ENCODE measurements around the gene C1orf167. TPM values are rescaled to one million over a fixed set of nuclear protein-coding genes. Genes with fewer than 3 reads are reported as not detected.

Gene C1orf167
- total and polyA plus RNA-seq, 2 of the 8 experiments (the other 6 are each of a cell fraction or from before 2014, with no cell fraction given) = 0.70 to 1.3 TPM

DNA sequence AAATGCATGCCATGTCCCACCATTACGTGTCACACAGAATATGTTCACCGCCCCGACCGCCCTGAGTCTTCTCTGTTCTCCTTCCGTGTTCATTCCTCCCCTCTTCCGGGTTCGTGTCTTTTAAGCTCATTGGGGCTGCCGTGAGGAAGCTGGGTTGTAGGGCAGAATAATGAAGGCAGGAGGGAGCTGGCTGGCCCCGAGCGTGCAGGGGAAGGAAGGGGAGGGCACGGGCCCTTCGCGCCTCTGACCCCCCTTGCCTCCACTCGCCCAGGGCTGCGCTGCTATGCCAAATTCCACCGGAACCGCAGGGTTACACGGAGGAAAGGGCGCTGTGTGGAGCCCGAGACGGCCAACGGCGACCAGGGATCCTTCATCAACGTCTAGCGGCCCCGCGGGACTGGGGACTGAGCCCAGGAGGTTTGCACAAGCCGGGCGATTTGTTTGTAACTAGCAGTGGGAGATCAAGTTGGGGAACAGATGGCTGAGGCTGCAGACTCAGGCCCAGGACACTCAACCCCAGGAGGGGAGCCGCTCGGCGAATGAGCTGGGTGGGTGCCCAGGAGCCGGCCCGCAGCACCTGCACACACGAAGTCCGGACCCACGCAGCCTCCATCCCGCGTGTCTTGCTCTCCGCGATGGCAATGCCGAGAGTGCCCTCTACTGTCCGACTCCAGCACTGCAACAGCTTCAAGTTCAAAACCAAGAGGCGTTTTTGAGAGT, 42.5 kb upstream of the C1orf167 start (continued):
- TF ChIP-seq, protein P1, sequence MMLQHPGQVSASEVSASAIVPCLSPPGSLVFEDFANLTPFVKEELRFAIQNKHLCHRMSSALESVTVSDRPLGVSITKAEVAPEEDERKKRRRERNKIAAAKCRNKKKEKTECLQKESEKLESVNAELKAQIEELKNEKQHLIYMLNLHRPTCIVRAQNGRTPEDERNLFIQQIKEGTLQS (IDR thresholded peaks at IDR 0.05; ENCODE audit: insufficient read depth, low read depth, low read length) = no peak
- no peak for TF ChIP-seq SRF (IDR thresholded peaks at IDR 0.05; ENCODE audit: low read depth, low read length)
- TF ChIP-seq SIX5 (IDR thresholded peaks at IDR 0.05; ENCODE audit: low read depth, low read length) = no peak
- no peak for TF ChIP-seq TEAD4 (IDR thresholded peaks at IDR 0.05; ENCODE audit: low read depth, low read length)
- no peak for TF ChIP-seq CREB1 (IDR thresholded peaks at IDR 0.05)
- no peak for TF ChIP-seq JUND (IDR thresholded peaks at IDR 0.05; ENCODE audit: low read length)
- TF ChIP-seq SP4 (IDR thresholded peaks at IDR 0.05; ENCODE audit: low read length) = no peak
- TF ChIP-seq RNF2 (IDR thresholded peaks at IDR 0.05; ENCODE audit: borderline replicate concordance, low read depth, low read length, missing control alignments, poor library complexity, severe bottlenecking) = no peak
- TF ChIP-seq ASH2L (IDR thresholded peaks at IDR 0.05; ENCODE audit: low read length) = peak; percentile 61
- no peak for TF ChIP-seq MAFK (IDR thresholded peaks at IDR 0.05; ENCODE audit: low read depth, low read length)
- TF ChIP-seq KDM5A (IDR thresholded peaks at IDR 0.05; ENCODE audit: low read length) = no peak; the same call in 1 of the 2 replicates
- TF ChIP-seq HDAC2 (IDR thresholded peaks at IDR 0.05; ENCODE audit: borderline replicate concordance in 1 of 2, low read depth in 2 of 2, low read length in 2 of 2) = peak in 1 of 2 experiments; percentile 69; a peak in 1 of 4 replicates
- TF ChIP-seq CBX8 (IDR thresholded peaks at IDR 0.05; ENCODE audit: borderline replicate concordance, low read depth, low read length) = no peak
- TF ChIP-seq SUZ12 (IDR thresholded peaks at IDR 0.05; ENCODE audit: low read length) = no peak
